ENCODE measurements around the gene PLXNA1.

Gene PLXNA1

GRCh38 chr3:127003601-127004280 lies 20.8 kb downstream of the PLXNA1 start:
- no peak for DNase-seq

DNA sequence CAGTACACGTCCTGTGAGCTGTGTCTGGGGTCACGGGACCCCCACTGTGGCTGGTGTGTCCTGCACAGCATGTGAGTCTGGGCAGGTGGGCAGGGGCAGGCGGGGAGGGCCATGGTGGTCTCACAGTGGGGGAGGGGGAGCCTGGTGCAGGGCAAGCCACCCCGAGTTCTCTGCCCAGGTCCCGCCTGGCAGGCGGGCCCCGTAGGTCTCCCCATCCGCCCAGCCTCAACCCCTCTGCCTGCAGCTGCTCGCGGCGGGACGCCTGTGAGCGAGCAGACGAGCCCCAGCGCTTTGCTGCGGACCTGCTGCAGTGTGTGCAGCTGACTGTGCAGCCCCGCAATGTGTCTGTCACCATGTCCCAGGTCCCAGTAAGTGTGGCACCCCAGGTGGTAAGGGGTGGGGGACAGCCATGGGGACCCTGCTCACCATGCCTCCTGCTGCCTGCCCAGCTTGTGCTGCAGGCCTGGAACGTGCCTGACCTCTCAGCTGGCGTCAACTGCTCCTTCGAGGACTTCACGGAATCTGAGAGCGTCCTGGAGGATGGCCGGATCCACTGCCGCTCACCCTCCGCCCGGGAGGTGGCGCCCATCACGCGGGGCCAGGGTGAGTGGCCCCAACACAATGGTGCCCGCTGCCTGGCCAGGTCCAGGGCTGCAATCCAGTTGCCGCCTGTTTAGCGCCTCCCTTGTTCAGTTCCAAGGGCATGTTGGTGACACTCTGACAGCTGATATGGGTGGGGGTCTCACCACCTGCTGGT lies 21.9 kb downstream of the PLXNA1 start:
- no peak for DNase-seq

DNA sequence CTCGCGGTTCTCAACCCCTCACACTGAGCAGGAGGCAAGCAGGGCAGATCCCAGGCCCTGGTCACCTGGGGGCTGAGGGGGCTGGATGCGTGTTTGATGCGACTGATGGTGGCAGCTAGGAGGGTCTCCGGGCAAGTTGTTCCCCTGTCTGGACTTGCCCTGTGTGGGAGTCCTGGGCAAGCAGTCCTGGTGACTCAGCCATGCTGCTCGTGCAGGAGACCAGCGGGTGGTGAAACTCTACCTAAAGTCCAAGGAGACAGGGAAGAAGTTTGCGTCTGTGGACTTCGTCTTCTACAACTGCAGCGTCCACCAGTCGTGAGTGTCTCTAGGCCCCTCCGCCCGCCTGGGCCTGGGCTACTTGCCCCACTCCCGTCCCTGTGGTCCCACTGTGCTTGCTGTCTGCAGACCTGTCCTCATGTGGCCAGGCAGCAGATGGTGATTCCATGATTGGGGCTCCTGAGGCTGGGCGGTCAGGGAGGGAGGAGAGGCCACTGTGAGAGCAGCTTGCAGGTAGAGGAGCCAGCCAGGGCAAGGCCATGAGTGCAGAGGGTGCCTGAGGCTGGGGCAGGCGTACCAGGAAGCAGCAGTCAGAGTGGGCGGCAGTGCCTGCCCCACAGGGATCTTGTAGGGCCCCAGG lies 23.1 kb downstream of the PLXNA1 start:
- DNase-seq, result no peak

GRCh38 chr3:127006781-127007436 lies 24.0 kb downstream of the PLXNA1 start:
- DNase-seq, result no peak

GRCh38 chr3:127008236-127008635 lies 25.3 kb downstream of the PLXNA1 start:
- no peak for DNase-seq

DNA sequence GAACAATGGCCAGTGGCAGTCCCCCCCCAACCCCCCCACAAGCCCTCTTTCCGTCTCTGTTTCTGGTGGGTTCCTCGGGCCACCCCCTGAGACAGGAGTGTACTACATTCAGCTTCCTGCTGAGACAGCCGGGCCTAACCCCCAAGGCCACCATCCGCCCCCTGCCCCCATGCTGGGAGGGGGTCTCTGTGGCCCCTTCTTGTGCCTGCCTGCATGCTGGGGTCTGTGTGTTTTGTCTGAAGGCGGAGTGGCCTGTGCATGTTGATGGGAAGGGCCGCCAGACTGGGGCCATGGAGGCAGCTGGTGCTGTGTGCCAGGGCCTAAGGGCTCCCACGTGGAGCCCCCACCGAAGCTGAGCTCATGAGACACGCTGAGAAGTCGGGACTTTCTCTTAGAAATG lies 26.6 kb downstream of the PLXNA1 start:
- DNase-seq, result no peak

- no peak for DNase-seq
Measured at GRCh38 chr3:127011270-127011992, 28.5 kb downstream of the PLXNA1 start.

- DNase-seq, result no peak
Measured at GRCh38 chr3:127012091-127012490, 29.2 kb downstream of the PLXNA1 start.

- DNase-seq, result no peak
Measured at GRCh38 chr3:127013181-127013580, 30.3 kb downstream of the PLXNA1 start.

- no peak for DNase-seq
Measured at GRCh38 chr3:127013758-127014535, 31.0 kb downstream of the PLXNA1 start.

DNA sequence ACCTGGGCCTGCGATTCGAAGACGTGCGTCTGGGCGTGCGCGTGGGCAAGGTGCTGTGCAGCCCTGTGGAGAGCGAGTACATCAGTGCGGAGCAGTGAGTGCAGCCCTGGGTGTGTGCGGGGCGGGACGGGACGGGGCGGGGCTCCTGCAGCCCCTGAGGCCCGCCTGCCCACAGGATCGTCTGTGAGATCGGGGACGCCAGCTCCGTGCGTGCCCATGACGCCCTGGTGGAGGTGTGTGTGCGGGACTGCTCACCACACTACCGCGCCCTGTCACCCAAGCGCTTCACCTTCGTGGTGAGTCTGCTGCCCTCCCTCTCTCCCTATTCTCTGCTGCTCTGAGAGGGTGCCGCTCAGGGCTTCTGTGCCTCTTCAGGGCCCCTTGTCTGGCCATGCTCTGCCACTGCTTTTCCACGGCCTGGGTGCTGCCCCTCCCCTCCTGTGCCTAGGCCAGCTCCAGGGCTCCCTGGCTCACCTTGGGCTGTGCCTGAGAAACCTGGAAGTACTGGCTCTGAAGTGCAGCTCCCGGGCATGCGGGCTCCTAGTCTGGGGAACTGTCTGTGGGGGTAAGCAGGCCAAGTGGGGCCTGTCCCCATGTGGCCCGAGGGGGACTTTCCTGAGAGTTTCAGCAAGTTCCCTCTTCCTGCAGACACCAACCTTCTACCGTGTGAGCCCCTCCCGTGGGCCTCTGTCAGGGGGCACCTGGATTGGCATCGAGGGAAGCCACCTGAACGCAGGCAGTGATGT lies 31.8 kb downstream of the PLXNA1 start:
- DNase-seq, result no peak

DNA sequence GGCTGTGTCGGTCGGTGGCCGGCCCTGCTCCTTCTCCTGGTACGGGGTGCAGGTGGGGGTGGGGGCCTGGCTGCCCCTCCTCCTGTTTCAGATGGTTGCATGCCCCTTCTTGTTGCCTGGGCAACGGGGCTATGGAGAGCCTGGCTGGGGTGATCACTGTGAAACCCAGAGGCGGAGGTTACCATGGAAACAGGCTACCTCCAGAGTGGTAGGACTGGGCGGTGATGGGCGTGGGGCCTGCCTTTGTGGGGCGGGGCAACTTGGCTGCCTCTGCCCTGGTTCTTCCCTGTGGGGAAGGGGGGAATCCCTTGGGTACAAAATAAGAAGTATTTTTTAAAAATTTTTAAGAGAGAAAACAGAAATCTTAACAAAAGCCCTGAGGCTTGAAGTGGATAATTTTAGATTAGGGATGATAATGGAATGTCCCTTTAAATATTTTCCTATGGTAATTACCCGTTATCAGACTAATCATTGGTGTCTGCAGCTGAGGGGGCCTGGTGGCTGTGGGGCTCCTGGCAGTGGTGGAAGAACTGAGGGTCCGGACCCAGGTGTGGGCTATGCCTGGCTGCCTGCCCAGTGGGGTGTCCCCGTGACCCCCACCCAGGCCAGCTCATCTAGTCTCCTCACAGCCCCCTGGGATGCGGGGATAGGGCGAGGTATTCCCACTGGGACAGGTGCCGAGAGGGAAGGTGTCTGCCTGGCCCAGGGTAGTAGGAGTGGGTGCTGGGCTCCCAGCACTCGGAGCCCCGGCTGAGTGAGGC lies 32.5 kb downstream of the PLXNA1 start:
- DNase-seq, result no peak

DNA sequence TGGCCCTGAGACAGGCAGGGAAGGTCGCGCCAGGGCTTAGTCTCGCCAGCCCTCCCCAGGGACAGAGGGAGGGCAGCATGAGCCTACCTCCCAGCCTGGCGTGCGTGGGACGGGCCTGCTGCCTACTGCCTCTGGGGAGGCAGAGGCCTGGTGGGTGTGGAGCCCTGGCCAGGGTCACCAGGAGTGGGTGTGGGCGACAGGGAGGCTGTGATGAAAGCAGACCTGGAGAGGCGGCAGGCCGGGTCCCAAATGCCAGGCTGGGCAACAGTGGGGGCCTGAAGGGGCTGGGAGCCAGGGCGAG lies 33.1 kb downstream of the PLXNA1 start:
- no peak for DNase-seq

- DNase-seq, result no peak
Measured at GRCh38 chr3:127016461-127016860, 33.5 kb downstream of the PLXNA1 start.

GRCh38 chr3:127017229-127017628 lies 34.3 kb downstream of the PLXNA1 start:
- DNase-seq, result no peak

DNA sequence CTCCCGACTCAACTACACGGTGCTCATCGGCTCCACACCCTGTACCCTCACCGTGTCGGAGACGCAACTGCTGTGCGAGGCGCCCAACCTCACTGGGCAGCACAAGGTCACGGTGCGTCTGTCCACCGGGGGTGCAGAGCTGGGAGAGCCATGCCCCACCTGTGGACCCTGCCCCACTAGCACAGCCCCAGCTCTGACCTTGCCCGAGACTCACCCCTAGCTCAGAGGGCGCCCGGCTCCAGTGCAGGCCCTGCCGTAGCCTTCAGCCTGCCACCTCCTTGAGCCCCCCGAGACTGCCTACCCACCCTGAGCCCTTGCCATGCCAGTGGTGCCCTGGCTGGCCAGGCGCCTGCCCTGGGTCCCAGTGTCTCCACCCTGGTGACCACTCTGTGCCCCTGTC lies 34.9 kb downstream of the PLXNA1 start:
- no peak for DNase-seq

GRCh38 chr3:127018306-127018828 lies 35.5 kb downstream of the PLXNA1 start:
- DNase-seq, result no peak

GRCh38 chr3:127019449-127019848 lies 36.5 kb downstream of the PLXNA1 start:
- no peak for DNase-seq

DNA sequence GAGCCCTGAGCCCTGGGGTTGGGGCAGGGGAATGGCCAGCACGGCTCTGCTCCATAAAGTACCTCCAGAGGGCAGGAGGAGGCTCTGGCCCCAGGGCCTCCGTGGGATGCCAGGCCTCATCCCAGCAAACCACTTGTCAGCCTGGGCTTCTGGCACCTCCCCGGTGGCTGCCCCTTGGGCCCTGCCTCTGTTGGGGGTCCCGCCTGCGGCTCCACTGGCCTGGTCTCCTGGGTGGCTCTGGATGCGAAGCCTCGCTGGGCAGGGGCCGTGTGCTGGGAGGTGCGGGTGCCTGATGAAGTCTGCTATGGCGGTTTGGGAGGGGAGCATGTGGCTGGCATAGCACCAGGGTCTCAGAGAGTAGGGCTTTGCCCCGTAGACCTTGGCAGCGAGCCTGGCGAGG lies 37.6 kb downstream of the PLXNA1 start:
- no peak for DNase-seq

DNA sequence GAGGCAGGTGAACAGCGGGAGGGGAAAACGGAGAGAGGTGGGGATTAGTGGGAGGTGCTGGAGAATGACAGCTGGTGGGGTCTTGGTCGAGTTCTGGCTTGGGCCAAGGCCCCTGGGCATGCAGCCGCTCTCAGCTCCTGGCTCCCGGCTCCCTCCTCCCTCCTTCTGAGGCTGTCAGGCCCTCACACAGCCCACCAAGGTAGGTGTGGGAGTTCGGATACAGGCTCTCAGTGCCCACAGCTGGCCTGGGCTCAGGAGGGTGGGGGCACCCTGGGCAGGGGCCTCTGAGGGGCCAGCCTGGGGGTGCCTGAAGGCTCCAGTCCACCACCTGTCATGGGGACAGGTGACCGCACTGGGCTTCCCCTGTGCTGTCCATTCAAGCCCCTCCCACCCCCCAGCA lies 39.9 kb downstream of the PLXNA1 start:
- no peak for DNase-seq

GRCh38 chr3:127025456-127025855 lies 42.5 kb downstream of the PLXNA1 start:
- DNase-seq, result no peak

All from stimulated activated CD4-positive, alpha-beta T cell treated with anti-CD3 and anti-CD28 coated beads, Interleukin-12 subunit alpha, Interleukin-12 subunit beta, amount 100 ng/mL, for 4 hours (primary cell).